ENCODE measurements around the gene RGS2. TPM values are rescaled to one million over a fixed set of nuclear protein-coding genes. Genes with fewer than 3 reads are reported as not detected.

The RGS2 gene
- total RNA-seq, 1 donor from 2014 or later, result 63.8 TPM

- ATAC-seq (no peak), DNase-seq (no peak)
- no peak overlapping the region for H3K27ac ChIP-seq
- no peak for TF ChIP-seq CTCF (IDR thresholded peaks at IDR 0.05)
- no peak overlapping the region for H3K4me3 ChIP-seq
- H3K4me1 ChIP-seq, result no peaks in the 10 kb centered on the region
- intact Hi-C loops (cut with DNase I), result no loop called here
- H3K36me3 ChIP-seq, result no peaks in the 10 kb centered on the region
- no peaks in the 10 kb centered on the region for H3K27me3 ChIP-seq (ENCODE audit: low read depth)
- H3K9me3 ChIP-seq, result no peaks in the 10 kb centered on the region
Observed at GRCh38 chr1:192830595-192831246, 21.9 kb downstream of the RGS2 start.

- no peak for DNase-seq
- H3K27ac ChIP-seq, result no peak overlapping the region
- H3K36me3 ChIP-seq, result no peaks in the 10 kb centered on the region
- intact Hi-C loops (cut with DNase I), result no loop called here
- ATAC-seq, result no peak
- no peaks in the 10 kb centered on the region for H3K4me1 ChIP-seq
- H3K27me3 ChIP-seq (ENCODE audit: low read depth), result no peaks in the 10 kb centered on the region
- TF ChIP-seq CTCF (IDR thresholded peaks at IDR 0.05), result no peak
- H3K4me3 ChIP-seq, result no peak overlapping the region
- H3K9me3 ChIP-seq, result no peaks in the 10 kb centered on the region
Observed at GRCh38 chr1:192831706-192832355, 23.0 kb downstream of the RGS2 start.

- no peak for TF ChIP-seq CTCF (IDR thresholded peaks at IDR 0.05)
- H3K27me3 ChIP-seq (ENCODE audit: low read depth), result no peaks in the 10 kb centered on the region
- H3K9me3 ChIP-seq, result no peaks in the 10 kb centered on the region
- H3K4me1 ChIP-seq, result no peaks in the 10 kb centered on the region
- H3K36me3 ChIP-seq, result no peaks in the 10 kb centered on the region
- H3K27ac ChIP-seq, result no peak overlapping the region
- intact Hi-C loops (cut with DNase I), result no loop called here
- H3K4me3 ChIP-seq, result no peak overlapping the region
- DNase-seq (no peak), ATAC-seq (no peak)
Observed at GRCh38 chr1:192832492-192832891, 23.7 kb downstream of the RGS2 start.

- H3K27me3 ChIP-seq (ENCODE audit: low read depth), result no peaks in the 10 kb centered on the region
- no peaks in the 10 kb centered on the region for H3K36me3 ChIP-seq
- ATAC-seq (no peak), DNase-seq (no peak)
- H3K4me1 ChIP-seq, result no peaks in the 10 kb centered on the region
- no peak for TF ChIP-seq CTCF (IDR thresholded peaks at IDR 0.05)
- no peak overlapping the region for H3K27ac ChIP-seq
- H3K4me3 ChIP-seq, result no peak overlapping the region
- no peaks in the 10 kb centered on the region for H3K9me3 ChIP-seq
- intact Hi-C loops (cut with DNase I), result no loop called here
Observed at GRCh38 chr1:192835116-192835515, 26.3 kb downstream of the RGS2 start.

- DNase-seq (no peak), ATAC-seq (no peak)
- H3K4me1 ChIP-seq, result no peaks in the 10 kb centered on the region
- no peak overlapping the region for H3K4me3 ChIP-seq
- no peaks in the 10 kb centered on the region for H3K9me3 ChIP-seq
- H3K36me3 ChIP-seq, result no peaks in the 10 kb centered on the region
- no peaks in the 10 kb centered on the region for H3K27me3 ChIP-seq (ENCODE audit: low read depth)
- intact Hi-C loops (cut with DNase I), result no loop called here
- no peak for TF ChIP-seq CTCF (IDR thresholded peaks at IDR 0.05)
- no peak overlapping the region for H3K27ac ChIP-seq
Observed at GRCh38 chr1:192839162-192840066, 30.6 kb downstream of the RGS2 start.

Data from lower lobe of right lung (tissue), 2 donors.